A549 treated with Hydrocortisone at 1 μM for 4 hours (cell line): ENCODE results near the gene RIMBP3C. TPM values are rescaled to one million over a fixed set of nuclear protein-coding genes. Genes with fewer than 3 reads are reported as not detected.

Experiments
- total RNA-seq: library from RNA; stranded (reverse); fragments of 200-300 nt; extraction: Qiagen RNA extraction; gene quantifications from 5 replicates; pipeline ENCODE4 v1.2.3, GENCODE V29; 2022

Gene RIMBP3C
- total RNA-seq = 0.12 to 0.30 TPM (median 0.14 TPM) in 5 replicates

GRCh38 chr22:21551361-21551760 lies at the start of gene RIMBP3C:
Gene RIMBP3C (minus strand): TSS chr22:21551461. CDS start chr22:21550976, 485 bp downstream.

GRCh38 chr22:21567456-21568346 lies 16.4 kb upstream of the RIMBP3C start, which contains the start of gene UBE2L3:
Gene UBE2L3 (plus strand): TSS chr22:21567714. CDS start chr22:21567745, 31 bp downstream.

Other genes starting within 250 kb of the RIMBP3C start
- gene RIMBP3B, start 167.7 kb downstream of the RIMBP3C start, total RNA-seq = 0.21 to 0.38 TPM (median 0.30 TPM) in 5 replicates
- gene HIC2, start 134.1 kb downstream of the RIMBP3C start, total RNA-seq = 2.5 to 3.0 TPM (median 2.6 TPM) in 5 replicates
- gene TMEM191C, start 84.1 kb downstream of the RIMBP3C start, total RNA-seq = 0.38 to 1.1 TPM (median 0.69 TPM) in 5 replicates
- gene UBE2L3, start 16.3 kb upstream of the RIMBP3C start, total RNA-seq = 60.4 to 68.6 TPM (median 64.9 TPM) in 5 replicates
- 30.2 to 55.0 TPM (median 52.8 TPM) in 5 replicates for gene YDJC, start 78.6 kb upstream of the RIMBP3C start, total RNA-seq
- gene CCDC116, start 81.3 kb upstream of the RIMBP3C start, total RNA-seq = 0.05 to 0.06 TPM in 2 of 5 replicates, not detected in the others
- gene SDF2L1, start 90.8 kb upstream of the RIMBP3C start, total RNA-seq = 30.5 to 58.7 TPM (median 50.1 TPM) in 5 replicates
- gene PPIL2, start 114.6 kb upstream of the RIMBP3C start, total RNA-seq = 18.7 to 23.1 TPM (median 21.1 TPM) in 5 replicates
- 0.14 to 0.47 TPM (median 0.23 TPM) in 5 replicates for gene YPEL1, start 184.3 kb upstream of the RIMBP3C start, total RNA-seq